ENCODE results near the gene KAZN. TPM values are rescaled to one million over a fixed set of nuclear protein-coding genes. Genes with fewer than 3 reads are reported as not detected.

KAZN gene
- total and polyA plus RNA-seq, 2 experiments from 2014 or later, result 7.9 to 15.6 TPM

GRCh38 chr1:14974361-14974760 lies 375.9 kb downstream of the KAZN start:
- Histone ChIP-seq H2AFZ (no peak overlapping the region), H3K4me3 (no peak overlapping the region), H3K27ac (no peak overlapping the region), H3K27me3 (no peaks in the 10 kb centered on the region), H3K4me2 (no peak overlapping the region), H3K79me2 (peaks cover 2% of the 10 kb centered on the region), H3K9me2 (replicated peaks; ENCODE audit: insufficient read depth) (no peaks in the 10 kb centered on the region), H3K9me3 (ENCODE audit: low read depth) (no peaks in the 10 kb centered on the region), H3K4me1 (ENCODE audit: insufficient read depth) (no peaks in the 10 kb centered on the region), H4K20me1 (ENCODE audit: insufficient read depth, poor library complexity, severe bottlenecking) (no peaks in the 10 kb centered on the region), H3K36me3 (replicated peaks; ENCODE audit: insufficient read depth, low read depth) (no peaks in the 10 kb centered on the region)
- WGBS (ENCODE audit: low lambda C conversion rate, missing lambda C conversion rate), result 49% methylated on average over 2 of the region's 2 CpGs
- TF ChIP-seq CTCF (IDR thresholded peaks at IDR 0.05; ENCODE audit: poor library complexity), result no peak
- TF ChIP-seq EZH2phosphoT487 (IDR thresholded peaks at IDR 0.05; ENCODE audit: low read depth, severe bottlenecking, unreplicated experiment), result no peak
- TF ChIP-seq EZH2 (IDR thresholded peaks at IDR 0.05; ENCODE audit: borderline replicate concordance), result no peak
- no peak for DNase-seq (ENCODE audit: low spot score)

GRCh38 chr1:14975119-14975518 lies 376.6 kb downstream of the KAZN start:
- no peaks in the 10 kb centered on the region for H3K9me3 ChIP-seq (ENCODE audit: low read depth)
- no peak overlapping the region for H3K4me3 ChIP-seq
- TF ChIP-seq EZH2 (IDR thresholded peaks at IDR 0.05; ENCODE audit: borderline replicate concordance) (no peak), EZH2phosphoT487 (IDR thresholded peaks at IDR 0.05; ENCODE audit: low read depth, severe bottlenecking, unreplicated experiment) (no peak), CTCF (IDR thresholded peaks at IDR 0.05; ENCODE audit: poor library complexity) (no peak)
- no peak overlapping the region for H2AFZ ChIP-seq
- WGBS (ENCODE audit: low lambda C conversion rate, missing lambda C conversion rate), result 91% methylated on average over 4 of the region's 4 CpGs
- H3K4me2 ChIP-seq, result no peak overlapping the region
- H4K20me1 ChIP-seq (ENCODE audit: insufficient read depth, poor library complexity, severe bottlenecking), result no peaks in the 10 kb centered on the region
- no peak overlapping the region for H3K27ac ChIP-seq
- H3K9me2 ChIP-seq (replicated peaks; ENCODE audit: insufficient read depth), result no peaks in the 10 kb centered on the region
- no peaks in the 10 kb centered on the region for H3K4me1 ChIP-seq (ENCODE audit: insufficient read depth)
- no peak for DNase-seq (ENCODE audit: low spot score)
- H3K36me3 ChIP-seq (replicated peaks; ENCODE audit: insufficient read depth, low read depth), result no peaks in the 10 kb centered on the region
- no peaks in the 10 kb centered on the region for H3K27me3 ChIP-seq
- peaks cover 2% of the 10 kb centered on the region for H3K79me2 ChIP-seq

- no peaks in the 10 kb centered on the region for H3K27me3 ChIP-seq
- H3K79me2 ChIP-seq, result peaks cover 2% of the 10 kb centered on the region
- H4K20me1 ChIP-seq (ENCODE audit: insufficient read depth, poor library complexity, severe bottlenecking), result no peaks in the 10 kb centered on the region
- 94% methylated on average over 11 of the region's 13 CpGs for WGBS (ENCODE audit: low lambda C conversion rate, missing lambda C conversion rate)
- no peaks in the 10 kb centered on the region for H3K9me2 ChIP-seq (replicated peaks; ENCODE audit: insufficient read depth)
- H3K4me1 ChIP-seq (ENCODE audit: insufficient read depth), result no peaks in the 10 kb centered on the region
- no peak overlapping the region for H3K4me3 ChIP-seq
- H3K4me2 ChIP-seq, result no peak overlapping the region
- H3K27ac ChIP-seq, result no peak overlapping the region
- H2AFZ ChIP-seq, result no peak overlapping the region
- no peak for DNase-seq (ENCODE audit: low spot score)
- no peak for TF ChIP-seq EZH2phosphoT487 (IDR thresholded peaks at IDR 0.05; ENCODE audit: low read depth, severe bottlenecking, unreplicated experiment)
- TF ChIP-seq EZH2 (IDR thresholded peaks at IDR 0.05; ENCODE audit: borderline replicate concordance), result no peak
- no peaks in the 10 kb centered on the region for H3K36me3 ChIP-seq (replicated peaks; ENCODE audit: insufficient read depth, low read depth)
- no peaks in the 10 kb centered on the region for H3K9me3 ChIP-seq (ENCODE audit: low read depth)
These were observed 377.8 kb downstream of the KAZN start for GRCh38 chr1:14976256-14976655.

- 87% methylated on average over 14 of the region's 15 CpGs for WGBS (ENCODE audit: low lambda C conversion rate, missing lambda C conversion rate)
- H3K79me2 ChIP-seq, result peaks cover 2% of the 10 kb centered on the region
- no peak for DNase-seq (ENCODE audit: low spot score)
These were observed 378.9 kb downstream of the KAZN start for GRCh38 chr1:14977338-14977931.

More at GRCh38 chr1:14977338-14977931, 378.9 kb downstream of the KAZN start:
- Histone ChIP-seq H2AFZ (no peak overlapping the region), H4K20me1 (ENCODE audit: insufficient read depth, poor library complexity, severe bottlenecking) (no peaks in the 10 kb centered on the region), H3K4me3 (no peak overlapping the region), H3K27me3 (no peaks in the 10 kb centered on the region), H3K27ac (no peak overlapping the region), H3K4me1 (ENCODE audit: insufficient read depth) (no peaks in the 10 kb centered on the region), H3K4me2 (no peak overlapping the region), H3K9me2 (replicated peaks; ENCODE audit: insufficient read depth) (no peaks in the 10 kb centered on the region), H3K36me3 (replicated peaks; ENCODE audit: insufficient read depth, low read depth) (no peaks in the 10 kb centered on the region), H3K9me3 (ENCODE audit: low read depth) (no peaks in the 10 kb centered on the region)
- TF ChIP-seq EZH2phosphoT487 (IDR thresholded peaks at IDR 0.05; ENCODE audit: low read depth, severe bottlenecking, unreplicated experiment), result no peak
- no peak for TF ChIP-seq EZH2 (IDR thresholded peaks at IDR 0.05; ENCODE audit: borderline replicate concordance)
- no peak for TF ChIP-seq CTCF (IDR thresholded peaks at IDR 0.05; ENCODE audit: poor library complexity)
